HepG2 (cell line): ENCODE measurements around the gene NAV2. TPM values are rescaled to one million over a fixed set of nuclear protein-coding genes. Genes with fewer than 3 reads are reported as not detected.

Source experiments
- ATAC-seq: fragments of 200-7000 bp; cut with Tn5 transposase; 3 replicates; pipeline ENCODE4 v1.9.1; 2020; ENCODE audit warnings: mild to moderate bottlenecking, moderate library complexity
- BruUV-seq: library from RNA; stranded (reverse); fragments of 400-500 nt; replicated peaks from 2 replicates; lab custom pipeline; 2021; lab: Mats Ljungman, UMichigan
- CTCF ChIA-PET: fragments of 300-600 bp; formaldehyde crosslinking; extraction: SDS; loops from one replicate; lab custom pipeline; 2021; ENCODE audit warnings: low total read pairs, inconsistent platforms, low intra/inter-chr PET ratio; lab: Yijun Ruan, JAX
- POLR2A ChIA-PET: fragments of 350-600 bp; sonication (Branson Sonifier 250); formaldehyde crosslinking; loops from one replicate; lab custom pipeline; 2020; ENCODE audit warnings: antibody characterized with exemption, inconsistent platforms; lab: Yijun Ruan, JAX
- DNase-seq: peaks from one replicate; pipeline ENCODE4 v3.0.0-alpha.2; 2015; ENCODE audit warnings: low spot score
- FAIRE-seq: peaks from 3 replicates; lab custom pipeline; 2011; peaks lifted over from hg19 to GRCh38; lab: Jason Lieb, UNC
- H2AFZ ChIP-seq: one replicate; pipeline ENCODE4 v1.6.1; 2011; ENCODE audit warnings: low read length, inconsistent platforms
- H3K27ac ChIP-seq: fragments of 300-600 bp; 3 replicates; pipeline ENCODE4 v1.8.0; 2011; ENCODE audit warnings: mixed run types, mild to moderate bottlenecking, mixed read lengths, low read length, inconsistent platforms; ENCODE audit not compliant: insufficient read depth; ENCODE audit errors: extremely low read length
- H3K27me3 ChIP-seq, 2 experiments: fragments of 200-600 bp in 1 of 2; 2 replicates in 1 of 2; 3 replicates in 1 of 2; pipeline versions ENCODE4 v1.6.0 to v1.8.0; 2011; ENCODE audit warnings: low read length in 2 of 2, mild to moderate bottlenecking in 2 of 2, moderate library complexity in 2 of 2, inconsistent platforms in 1 of 2; ENCODE audit not compliant: insufficient read depth in 2 of 2, control insufficient read depth in 1 of 2
- H3K36me3 ChIP-seq, 2 experiments: fragments of 200-600 bp in 1 of 2; replicated peaks in 1 of 2; 2 replicates in 1 of 2; 3 replicates in 1 of 2; pipeline versions ENCODE4 v1.5.1 to v1.8.0; 2011; ENCODE audit warnings: low read length in 2 of 2, inconsistent platforms in 1 of 2; ENCODE audit not compliant: insufficient read depth in 2 of 2, control insufficient read depth in 1 of 2
- H3K4me1 ChIP-seq: 2 replicates; pipeline ENCODE4 v1.5.1; 2012; ENCODE audit warnings: low read length, inconsistent platforms; ENCODE audit not compliant: insufficient read depth
- H3K4me2 ChIP-seq: 2 replicates; pipeline ENCODE4 v1.6.0; 2011; ENCODE audit warnings: low read depth, low read length, inconsistent platforms
- H3K4me3 ChIP-seq, 3 experiments: fragments of 200-600 bp in 1 of 3; sonication (generic), shearing (Covaris generic) in 1 of 3; replicated peaks in 1 of 3; 2 replicates each; pipeline ENCODE4 v1.5.1; 2011 to 2016; ENCODE audit warnings: low read length in 3 of 3, inconsistent platforms in 2 of 3, low read depth in 2 of 3, mild to moderate bottlenecking in 2 of 3, control low read depth in 1 of 3, mixed read lengths in 1 of 3; ENCODE audit not compliant: insufficient read depth in 1 of 3
- H3K79me2 ChIP-seq: one replicate; pipeline ENCODE4 v1.6.1; 2011; ENCODE audit warnings: low read length, inconsistent platforms; ENCODE audit not compliant: insufficient read depth
- H3K9ac ChIP-seq: 2 replicates; pipeline ENCODE4 v1.6.0; 2011; ENCODE audit warnings: mild to moderate bottlenecking, low read depth, low read length, inconsistent platforms; ENCODE audit not compliant: insufficient read depth
- H3K9me3 ChIP-seq: 2 replicates; pipeline ENCODE4 v1.5.1; 2012; ENCODE audit warnings: mild to moderate bottlenecking, low read length
- H4K20me1 ChIP-seq: 2 replicates; pipeline ENCODE4 v1.6.0; 2011; ENCODE audit warnings: inconsistent platforms, mild to moderate bottlenecking, low read length, moderate library complexity; ENCODE audit not compliant: insufficient read depth
- BRCA1 ChIP-seq: sonication (generic); formaldehyde crosslinking; IDR thresholded peaks from 2 replicates; pipeline ENCODE4 v1.4.0; 2020; ENCODE audit warnings: missing genetic modification reagents
- HNRNPL ChIP-seq: fragments of 200-400 bp; formaldehyde crosslinking; IDR thresholded peaks from 2 replicates; pipeline ENCODE4 v1.6.1; 2017; ENCODE audit warnings: mild to moderate bottlenecking, low read depth, low read length
- HOXA9 ChIP-seq: sonication (generic); formaldehyde crosslinking; IDR thresholded peaks from 2 replicates; pipeline ENCODE4 v1.8.1; 2022; ENCODE audit warnings: missing genetic modification reagents, mild to moderate bottlenecking, moderate library complexity, borderline replicate concordance
- NCOA2 ChIP-seq: sonication (generic); formaldehyde crosslinking; IDR thresholded peaks from 2 replicates; pipeline ENCODE4 v1.8.0; 2022; ENCODE audit warnings: inconsistent platforms
- NFKB2 ChIP-seq: sonication (generic); formaldehyde crosslinking; IDR thresholded peaks from 2 replicates; pipeline ENCODE4 v1.4.0; 2020; ENCODE audit warnings: missing genetic modification reagents, borderline replicate concordance
- SOX6 ChIP-seq, 2 experiments: fragments of 450-650 bp in 1 of 2; sonication (generic) in 1 of 2; formaldehyde crosslinking in 1 of 2; IDR thresholded peaks; 2 replicates each; pipeline versions ENCODE4 v1.4.0 to v1.6.1; 2017 to 2020; ENCODE audit warnings: antibody characterized with exemption in 1 of 2, mild to moderate bottlenecking in 1 of 2, missing genetic modification reagents in 1 of 2
- SRSF9 ChIP-seq: fragments of 200-400 bp; formaldehyde crosslinking; IDR thresholded peaks from 2 replicates; pipeline ENCODE4 v1.6.1; 2018; ENCODE audit warnings: borderline replicate concordance, mild to moderate bottlenecking, low read depth, low read length; ENCODE audit not compliant: insufficient read depth, poor library complexity, severe bottlenecking
- ZNF10 ChIP-seq: sonication (generic); formaldehyde crosslinking; IDR thresholded peaks from 2 replicates; pipeline ENCODE4 v1.4.0; 2020; ENCODE audit warnings: mild to moderate bottlenecking, low read depth, missing genetic modification reagents, borderline replicate concordance
- ZNF879 ChIP-seq: sonication (generic); formaldehyde crosslinking; IDR thresholded peaks from 2 replicates; pipeline ENCODE4 v1.8.1; 2023; ENCODE audit warnings: missing genetic modification reagents
- in situ Hi-C: cut with HindIII; loops from 2 replicates; pipeline ENCODE4 v1.10.0; 2017; ENCODE audit warnings: low pct_unique_long_range_greater_than_20kb; ENCODE audit not compliant: extremely low pct_ligation_motif_present
- intact Hi-C: fragments of 100-400 bp; cut with micrococcal nuclease; formaldehyde crosslinking; loops from one replicate; pipeline ENCODE4 v1.10.0; 2022; ENCODE audit not compliant: unreplicated experiment
- polyA plus RNA-seq, 8 experiments: library from polyadenylated mRNA; depleted of rRNA in 3 of 8; stranded (reverse) in 7 of 8; unstranded in 1 of 8; fragments of >200 nt; fragmentation: Illumina TruSeq in 4 of 8; extraction: Trizol in 4 of 8; gene quantifications; 2 replicates each; pipeline versions ENCODE4 v1.2.1 to v1.2.3, GENCODE V29; 2011 to 2016; ENCODE audit warnings: low read depth in 4 of 8, missing spikeins in 1 of 8, mixed read lengths in 1 of 8; ENCODE audit not compliant: insufficient read depth in 1 of 8
- total RNA-seq, 5 experiments: library from RNA; depleted of rRNA; stranded (reverse); fragments of >200 nt; fragmentation: Illumina TruSeq; extraction: Trizol; gene quantifications; 2 replicates each; pipeline ENCODE4 v1.2.3, GENCODE V29; 2016; ENCODE audit warnings: low read depth in 1 of 5
- TF ChIP-seq, protein P1 (sequence below): sonication (generic); formaldehyde crosslinking; conservative IDR thresholded peaks from 2 replicates; pipeline ENCODE4 v1.8.0; 2022; ENCODE audit warnings: low read depth, missing genetic modification reagents
- TF ChIP-seq, protein P2 (sequence below): IDR thresholded peaks from 2 replicates; pipeline ENCODE4 v1.4.0; 2020; ENCODE audit warnings: mild to moderate bottlenecking, missing genetic modification reagents
- TF ChIP-seq, protein P3 (sequence below): IDR thresholded peaks from 2 replicates; pipeline ENCODE4 v1.6.1; 2016; ENCODE audit warnings: missing compliant biosample characterization, missing genetic modification reagents, borderline replicate concordance
- TF ChIP-seq, protein P4 (sequence below): sonication (generic); formaldehyde crosslinking; IDR thresholded peaks from 2 replicates; pipeline ENCODE4 v1.9.0; 2022; ENCODE audit warnings: missing genetic modification reagents, mild to moderate bottlenecking, borderline replicate concordance

Gene NAV2
- total and polyA plus RNA-seq, 2 of the 13 experiments (the other 11 are each of a cell fraction or from before 2014, with no cell fraction given), result 9.3 to 34.6 TPM

DNA sequence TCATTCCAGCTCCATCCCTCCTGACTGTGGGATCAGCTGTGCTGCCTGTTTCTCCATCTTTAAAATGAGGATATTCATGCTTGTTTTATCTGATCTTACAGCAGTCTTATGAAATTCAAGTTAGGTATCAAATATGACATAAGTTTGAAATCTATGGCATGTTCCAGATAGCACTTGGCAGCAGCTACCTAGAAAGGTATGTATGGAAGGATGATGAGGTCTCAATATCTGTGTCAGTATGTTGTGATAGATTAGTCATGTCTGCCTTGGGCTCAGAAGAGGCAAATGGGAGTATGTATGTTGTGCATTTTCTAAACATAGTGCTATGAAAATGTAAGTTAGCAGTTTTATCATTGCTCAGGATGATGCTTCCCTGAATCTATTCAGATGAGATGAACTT lies 122.1 kb downstream of the NAV2 start:
- H3K4me1 ChIP-seq, result no peaks in the 10 kb centered on the region
- no peak for DNase-seq
- CTCF ChIA-PET, result no interaction called here
- H3K36me3 ChIP-seq, result no peaks in the 10 kb centered on the region
- no peaks in the 10 kb centered on the region for H3K9me3 ChIP-seq
- POLR2A ChIA-PET, result no interaction called here
- H3K27me3 ChIP-seq, result peaks cover 5 to 46% of the 10 kb centered on the region in 2 experiments; a peak in 4 of 5 replicates
- in situ Hi-C loops, result no loop called here
- no TSS peak for BruUV-seq
- H3K4me2 ChIP-seq, result no peak overlapping the region
- H3K9ac ChIP-seq, result no peak overlapping the region
- H3K4me3 ChIP-seq, result no peak overlapping the region
- intact Hi-C loops, result no loop called here
- H2AFZ ChIP-seq, result no peak overlapping the region
- H4K20me1 ChIP-seq, result no peaks in the 10 kb centered on the region
- H3K27ac ChIP-seq, result no peak overlapping the region
- no peak for ATAC-seq
- H3K79me2 ChIP-seq, result no peaks in the 10 kb centered on the region
- no peak for FAIRE-seq
- TF ChIP-seq ZNF879 (CRISPR knock-in tag) (no peak), NCOA2 (CRISPR knock-in tag) (no peak), HNRNPL (no peak), NFKB2 (CRISPR knock-in tag) (no peak), BRCA1 (CRISPR knock-in tag) (no peak), ZNF10 (no peak), HOXA9 (CRISPR knock-in tag) (no peak), SRSF9 (no peak), SOX6 (IDR thresholded peaks at IDR 0.05) (no peak), SOX6 (CRISPR knock-in tag; IDR thresholded peaks at IDR 0.05) (no peak)
- TF ChIP-seq, protein P1, sequence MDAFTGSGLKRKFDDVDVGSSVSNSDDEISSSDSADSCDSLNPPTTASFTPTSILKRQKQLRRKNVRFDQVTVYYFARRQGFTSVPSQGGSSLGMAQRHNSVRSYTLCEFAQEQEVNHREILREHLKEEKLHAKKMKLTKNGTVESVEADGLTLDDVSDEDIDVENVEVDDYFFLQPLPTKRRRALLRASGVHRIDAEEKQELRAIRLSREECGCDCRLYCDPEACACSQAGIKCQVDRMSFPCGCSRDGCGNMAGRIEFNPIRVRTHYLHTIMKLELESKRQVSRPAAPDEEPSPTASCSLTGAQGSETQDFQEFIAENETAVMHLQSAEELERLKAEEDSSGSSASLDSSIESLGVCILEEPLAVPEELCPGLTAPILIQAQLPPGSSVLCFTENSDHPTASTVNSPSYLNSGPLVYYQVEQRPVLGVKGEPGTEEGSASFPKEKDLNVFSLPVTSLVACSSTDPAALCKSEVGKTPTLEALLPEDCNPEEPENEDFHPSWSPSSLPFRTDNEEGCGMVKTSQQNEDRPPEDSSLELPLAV (CRISPR knock-in tag), result no peak
- TF ChIP-seq, protein P2, sequence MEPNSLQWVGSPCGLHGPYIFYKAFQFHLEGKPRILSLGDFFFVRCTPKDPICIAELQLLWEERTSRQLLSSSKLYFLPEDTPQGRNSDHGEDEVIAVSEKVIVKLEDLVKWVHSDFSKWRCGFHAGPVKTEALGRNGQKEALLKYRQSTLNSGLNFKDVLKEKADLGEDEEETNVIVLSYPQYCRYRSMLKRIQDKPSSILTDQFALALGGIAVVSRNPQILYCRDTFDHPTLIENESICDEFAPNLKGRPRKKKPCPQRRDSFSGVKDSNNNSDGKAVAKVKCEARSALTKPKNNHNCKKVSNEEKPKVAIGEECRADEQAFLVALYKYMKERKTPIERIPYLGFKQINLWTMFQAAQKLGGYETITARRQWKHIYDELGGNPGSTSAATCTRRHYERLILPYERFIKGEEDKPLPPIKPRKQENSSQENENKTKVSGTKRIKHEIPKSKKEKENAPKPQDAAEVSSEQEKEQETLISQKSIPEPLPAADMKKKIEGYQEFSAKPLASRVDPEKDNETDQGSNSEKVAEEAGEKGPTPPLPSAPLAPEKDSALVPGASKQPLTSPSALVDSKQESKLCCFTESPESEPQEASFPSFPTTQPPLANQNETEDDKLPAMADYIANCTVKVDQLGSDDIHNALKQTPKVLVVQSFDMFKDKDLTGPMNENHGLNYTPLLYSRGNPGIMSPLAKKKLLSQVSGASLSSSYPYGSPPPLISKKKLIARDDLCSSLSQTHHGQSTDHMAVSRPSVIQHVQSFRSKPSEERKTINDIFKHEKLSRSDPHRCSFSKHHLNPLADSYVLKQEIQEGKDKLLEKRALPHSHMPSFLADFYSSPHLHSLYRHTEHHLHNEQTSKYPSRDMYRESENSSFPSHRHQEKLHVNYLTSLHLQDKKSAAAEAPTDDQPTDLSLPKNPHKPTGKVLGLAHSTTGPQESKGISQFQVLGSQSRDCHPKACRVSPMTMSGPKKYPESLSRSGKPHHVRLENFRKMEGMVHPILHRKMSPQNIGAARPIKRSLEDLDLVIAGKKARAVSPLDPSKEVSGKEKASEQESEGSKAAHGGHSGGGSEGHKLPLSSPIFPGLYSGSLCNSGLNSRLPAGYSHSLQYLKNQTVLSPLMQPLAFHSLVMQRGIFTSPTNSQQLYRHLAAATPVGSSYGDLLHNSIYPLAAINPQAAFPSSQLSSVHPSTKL, result no peak
- TF ChIP-seq, protein P3, sequence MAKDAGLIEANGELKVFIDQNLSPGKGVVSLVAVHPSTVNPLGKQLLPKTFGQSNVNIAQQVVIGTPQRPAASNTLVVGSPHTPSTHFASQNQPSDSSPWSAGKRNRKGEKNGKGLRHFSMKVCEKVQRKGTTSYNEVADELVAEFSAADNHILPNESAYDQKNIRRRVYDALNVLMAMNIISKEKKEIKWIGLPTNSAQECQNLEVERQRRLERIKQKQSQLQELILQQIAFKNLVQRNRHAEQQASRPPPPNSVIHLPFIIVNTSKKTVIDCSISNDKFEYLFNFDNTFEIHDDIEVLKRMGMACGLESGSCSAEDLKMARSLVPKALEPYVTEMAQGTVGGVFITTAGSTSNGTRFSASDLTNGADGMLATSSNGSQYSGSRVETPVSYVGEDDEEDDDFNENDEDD, result no peak
- TF ChIP-seq, protein P4, sequence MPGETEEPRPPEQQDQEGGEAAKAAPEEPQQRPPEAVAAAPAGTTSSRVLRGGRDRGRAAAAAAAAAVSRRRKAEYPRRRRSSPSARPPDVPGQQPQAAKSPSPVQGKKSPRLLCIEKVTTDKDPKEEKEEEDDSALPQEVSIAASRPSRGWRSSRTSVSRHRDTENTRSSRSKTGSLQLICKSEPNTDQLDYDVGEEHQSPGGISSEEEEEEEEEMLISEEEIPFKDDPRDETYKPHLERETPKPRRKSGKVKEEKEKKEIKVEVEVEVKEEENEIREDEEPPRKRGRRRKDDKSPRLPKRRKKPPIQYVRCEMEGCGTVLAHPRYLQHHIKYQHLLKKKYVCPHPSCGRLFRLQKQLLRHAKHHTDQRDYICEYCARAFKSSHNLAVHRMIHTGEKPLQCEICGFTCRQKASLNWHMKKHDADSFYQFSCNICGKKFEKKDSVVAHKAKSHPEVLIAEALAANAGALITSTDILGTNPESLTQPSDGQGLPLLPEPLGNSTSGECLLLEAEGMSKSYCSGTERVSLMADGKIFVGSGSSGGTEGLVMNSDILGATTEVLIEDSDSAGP (CRISPR knock-in tag), result no peak
